WTC11 (cell line): ENCODE data around the gene FCN3. TPM values are rescaled to one million over a fixed set of nuclear protein-coding genes. Genes with fewer than 3 reads are reported as not detected.

Source experiments
- ATAC-seq: fragments of 200-7000 bp; cut with Tn5 transposase; 2 replicates; pipeline ENCODE4 v1.10.0; 2021; ENCODE audit warnings: mild to moderate bottlenecking, moderate library complexity
- CTCF ChIA-PET: fragments of 300-600 bp; sonication (Branson Sonifier 250); formaldehyde crosslinking; loops from one replicate; lab custom pipeline; 2021; ENCODE audit warnings: antibody characterized with exemption; lab: Charles Lee
- POLR2A ChIA-PET: fragments of 350-600 bp; sonication (Branson Sonifier 250); formaldehyde crosslinking; loops from one replicate; lab custom pipeline; 2021; ENCODE audit warnings: antibody characterized with exemption; lab: Charles Lee
- DNase-seq: peaks from one replicate; pipeline ENCODE4 v3.0.0; 2021; ENCODE audit warnings: low spot score
- H3K27ac Mint-ChIP-seq: 2 replicates; pipeline ENCODE4 v1.8.0; 2021; ENCODE audit warnings: mixed read lengths
- H3K27me3 Mint-ChIP-seq: 2 replicates; pipeline ENCODE4 v1.8.0; 2021; ENCODE audit warnings: low read depth, mild to moderate bottlenecking, moderate library complexity, mixed read lengths
- H3K36me3 Mint-ChIP-seq: 2 replicates; pipeline ENCODE4 v1.8.0; 2021; ENCODE audit warnings: mixed read lengths
- H3K4me1 Mint-ChIP-seq: 2 replicates; pipeline ENCODE4 v1.8.0; 2022; ENCODE audit warnings: mixed read lengths
- H3K4me3 Mint-ChIP-seq: 2 replicates; pipeline ENCODE4 v1.8.0; 2021; ENCODE audit warnings: mild to moderate bottlenecking, moderate library complexity, mixed read lengths
- H3K9me3 Mint-ChIP-seq: 2 replicates; pipeline ENCODE4 v1.8.0; 2021; ENCODE audit warnings: mixed read lengths
- CREB1 ChIP-seq: sonication (generic); formaldehyde crosslinking; IDR thresholded peaks from 2 replicates; pipeline ENCODE4 v1.8.0; 2023; ENCODE audit warnings: mild to moderate bottlenecking, missing genetic modification reagents
- ELF4 ChIP-seq: sonication (generic); formaldehyde crosslinking; IDR thresholded peaks from 2 replicates; pipeline ENCODE4 v1.8.1; 2022; ENCODE audit warnings: low read depth, mild to moderate bottlenecking, moderate library complexity, missing genetic modification reagents
- NFATC4 ChIP-seq: fragments of 250-450 bp; sonication (Bioruptor Pico); IDR thresholded peaks from 2 replicates; pipeline ENCODE4 v1.9.0; 2021; ENCODE audit warnings: mild to moderate bottlenecking
- NFE2L1 ChIP-seq: sonication (generic); formaldehyde crosslinking; IDR thresholded peaks from 2 replicates; pipeline ENCODE4 v1.8.1; 2023; ENCODE audit warnings: missing genetic modification reagents
- NR2C2 ChIP-seq: sonication (generic); formaldehyde crosslinking; IDR thresholded peaks from 2 replicates; pipeline ENCODE4 v1.8.0; 2022; ENCODE audit warnings: mild to moderate bottlenecking, missing genetic modification reagents
- ZBTB21 ChIP-seq: sonication (generic); formaldehyde crosslinking; IDR thresholded peaks from 2 replicates; pipeline ENCODE4 v1.8.1; 2023; ENCODE audit warnings: mild to moderate bottlenecking, missing genetic modification reagents, borderline replicate concordance
- ZNF396 ChIP-seq: fragments of 250-450 bp; sonication (Bioruptor Pico); IDR thresholded peaks from 2 replicates; pipeline ENCODE4 v1.8.0; 2021; ENCODE audit warnings: mild to moderate bottlenecking, moderate library complexity, borderline replicate concordance
- ZNF416 ChIP-seq: fragments of 250-450 bp; sonication (Bioruptor Pico); IDR thresholded peaks from 2 replicates; pipeline ENCODE4 v1.9.0; 2021; ENCODE audit warnings: mild to moderate bottlenecking, inconsistent platforms
- total RNA-seq: library from RNA; stranded (reverse); gene quantifications from 3 replicates; pipeline ENCODE4 v1.2.3, GENCODE V29; 2021
- TF ChIP-seq, protein P1 (sequence below): sonication (generic); formaldehyde crosslinking; IDR thresholded peaks from 2 replicates; pipeline ENCODE4 v1.8.1; 2022; ENCODE audit warnings: mild to moderate bottlenecking, moderate library complexity, missing genetic modification reagents
- TF ChIP-seq, protein P2 (sequence below): sonication (generic); formaldehyde crosslinking; IDR thresholded peaks from 2 replicates; pipeline ENCODE4 v1.8.1; 2023; ENCODE audit warnings: mild to moderate bottlenecking, moderate library complexity, missing genetic modification reagents
- TF ChIP-seq, protein P3 (sequence below): sonication (generic); formaldehyde crosslinking; IDR thresholded peaks from 2 replicates; pipeline ENCODE4 v1.8.0; 2023; ENCODE audit warnings: missing genetic modification reagents, mild to moderate bottlenecking, borderline replicate concordance
- TF ChIP-seq, protein P4 (sequence below): sonication (generic); formaldehyde crosslinking; IDR thresholded peaks from 2 replicates; pipeline ENCODE4 v1.8.0; 2023; ENCODE audit warnings: mild to moderate bottlenecking, missing genetic modification reagents
- TF ChIP-seq, protein P5 (sequence below): sonication (generic); formaldehyde crosslinking; IDR thresholded peaks from 2 replicates; pipeline ENCODE4 v1.8.1; 2023; ENCODE audit warnings: mild to moderate bottlenecking, missing genetic modification reagents, moderate library complexity
- TF ChIP-seq, protein P6 (sequence below): sonication (generic); formaldehyde crosslinking; IDR thresholded peaks from 2 replicates; pipeline ENCODE4 v1.8.0; 2022; ENCODE audit warnings: mild to moderate bottlenecking, missing genetic modification reagents
- TF ChIP-seq, protein P7 (sequence below): sonication (generic); formaldehyde crosslinking; IDR thresholded peaks from 2 replicates; pipeline ENCODE4 v1.8.0; 2022; ENCODE audit warnings: mild to moderate bottlenecking, missing genetic modification reagents
- TF ChIP-seq, protein P8 (sequence below): sonication (generic); formaldehyde crosslinking; conservative IDR thresholded peaks from 2 replicates; pipeline ENCODE4 v1.8.1; 2023; ENCODE audit warnings: mild to moderate bottlenecking, low read depth, missing genetic modification reagents, moderate library complexity
- TF ChIP-seq, protein P9 (sequence below): fragments of 200-600 bp; IDR thresholded peaks from 2 replicates; pipeline ENCODE4 v1.8.0; 2022; ENCODE audit warnings: antibody characterized with exemption

Gene FCN3
- total RNA-seq, 1 experiment from 2014 or later, result 0.98 TPM

DNA sequence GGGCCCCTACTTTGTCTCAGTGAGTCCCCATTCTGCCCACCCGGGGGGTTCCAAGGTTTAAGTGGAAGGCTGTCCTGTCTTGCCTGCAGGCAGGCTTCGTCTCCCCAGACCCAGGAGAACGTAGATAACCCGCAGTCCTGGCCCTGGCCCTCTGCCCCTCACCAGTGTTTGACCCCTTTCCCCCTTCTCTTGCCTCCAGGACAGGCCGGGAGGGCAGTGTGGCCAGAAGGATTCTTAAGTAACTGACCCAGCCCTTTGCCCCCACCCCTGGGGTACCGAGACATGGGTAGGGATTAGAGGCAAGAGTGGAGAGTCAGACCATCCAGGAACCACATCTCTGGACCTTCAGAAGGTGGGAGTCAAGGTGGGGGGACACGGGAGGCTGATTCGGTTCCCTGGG is 43.8 kb downstream of the FCN3 start:
- DNase-seq, result no peak
- TF ChIP-seq ZNF396 (CRISPR knock-in tag) (no peak), NR2C2 (no peak), NFATC4 (CRISPR knock-in tag) (no peak), NFE2L1 (CRISPR knock-in tag) (no peak)
- TF ChIP-seq, protein P1, sequence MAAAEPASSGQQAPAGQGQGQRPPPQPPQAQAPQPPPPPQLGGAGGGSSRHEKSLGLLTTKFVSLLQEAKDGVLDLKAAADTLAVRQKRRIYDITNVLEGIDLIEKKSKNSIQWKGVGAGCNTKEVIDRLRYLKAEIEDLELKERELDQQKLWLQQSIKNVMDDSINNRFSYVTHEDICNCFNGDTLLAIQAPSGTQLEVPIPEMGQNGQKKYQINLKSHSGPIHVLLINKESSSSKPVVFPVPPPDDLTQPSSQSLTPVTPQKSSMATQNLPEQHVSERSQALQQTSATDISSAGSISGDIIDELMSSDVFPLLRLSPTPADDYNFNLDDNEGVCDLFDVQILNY (CRISPR knock-in tag), result no peak
- no peak for ATAC-seq
- Mint-ChIP-seq H3K4me1 (no peaks in the 10 kb centered on the region), H3K36me3 (peaks cover 18% of the 10 kb centered on the region), H3K27ac (no peak overlapping the region), H3K27me3 (no peaks in the 10 kb centered on the region; the same call in 1 of the 2 replicates), H3K4me3 (no peak overlapping the region), H3K9me3 (no peaks in the 10 kb centered on the region)
- CTCF ChIA-PET, result interaction anchor here (0.6 to 5.4 kb wide), 5 partner anchors 8 to 36 kb away, joined by 3 to 70 read pairs (median 3); partner anchors contain the start of gene MAP3K6
- POLR2A ChIA-PET, result no interaction called here

DNA sequence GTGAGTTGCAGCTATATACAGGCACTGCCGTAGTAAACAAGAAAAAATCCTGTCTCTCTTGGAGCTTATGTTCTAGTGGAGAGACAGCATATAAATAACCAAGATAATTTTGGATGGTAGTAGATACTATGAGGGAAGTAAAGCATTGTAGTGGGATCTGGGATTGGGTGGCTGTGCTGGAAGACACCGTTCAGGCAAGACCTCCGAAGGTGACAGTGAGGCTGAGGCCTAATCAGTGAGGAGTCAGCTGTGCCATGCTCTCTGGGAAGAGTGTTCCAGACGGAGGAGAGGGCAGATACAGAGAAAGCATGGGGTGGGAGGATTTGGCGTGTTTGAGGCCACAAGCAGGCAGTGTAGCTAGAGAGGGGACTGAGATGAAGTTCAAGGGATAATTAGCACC is 46.7 kb downstream of the FCN3 start:
- H3K27ac Mint-ChIP-seq, result peak overlapping the region; percentile 15; the same call in 1 of the 2 replicates
- H3K4me3 Mint-ChIP-seq, result no peak overlapping the region
- CTCF ChIA-PET, result interaction anchor here (1.4 to 3.0 kb wide), 4 partner anchors 28 to 38 kb away, joined by 4 to 9 read pairs (median 6); partner anchors contain the start of gene MAP3K6
- TF ChIP-seq, protein P2, sequence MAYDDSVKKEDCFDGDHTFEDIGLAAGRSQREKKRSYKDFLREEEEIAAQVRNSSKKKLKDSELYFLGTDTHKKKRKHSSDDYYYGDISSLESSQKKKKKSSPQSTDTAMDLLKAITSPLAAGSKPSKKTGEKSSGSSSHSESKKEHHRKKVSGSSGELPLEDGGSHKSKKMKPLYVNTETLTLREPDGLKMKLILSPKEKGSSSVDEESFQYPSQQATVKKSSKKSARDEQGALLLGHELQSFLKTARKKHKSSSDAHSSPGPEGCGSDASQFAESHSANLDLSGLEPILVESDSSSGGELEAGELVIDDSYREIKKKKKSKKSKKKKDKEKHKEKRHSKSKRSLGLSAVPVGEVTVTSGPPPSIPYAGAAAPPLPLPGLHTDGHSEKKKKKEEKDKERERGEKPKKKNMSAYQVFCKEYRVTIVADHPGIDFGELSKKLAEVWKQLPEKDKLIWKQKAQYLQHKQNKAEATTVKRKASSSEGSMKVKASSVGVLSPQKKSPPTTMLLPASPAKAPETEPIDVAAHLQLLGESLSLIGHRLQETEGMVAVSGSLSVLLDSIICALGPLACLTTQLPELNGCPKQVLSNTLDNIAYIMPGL (CRISPR knock-in tag), result no peak
- TF ChIP-seq, protein P3, sequence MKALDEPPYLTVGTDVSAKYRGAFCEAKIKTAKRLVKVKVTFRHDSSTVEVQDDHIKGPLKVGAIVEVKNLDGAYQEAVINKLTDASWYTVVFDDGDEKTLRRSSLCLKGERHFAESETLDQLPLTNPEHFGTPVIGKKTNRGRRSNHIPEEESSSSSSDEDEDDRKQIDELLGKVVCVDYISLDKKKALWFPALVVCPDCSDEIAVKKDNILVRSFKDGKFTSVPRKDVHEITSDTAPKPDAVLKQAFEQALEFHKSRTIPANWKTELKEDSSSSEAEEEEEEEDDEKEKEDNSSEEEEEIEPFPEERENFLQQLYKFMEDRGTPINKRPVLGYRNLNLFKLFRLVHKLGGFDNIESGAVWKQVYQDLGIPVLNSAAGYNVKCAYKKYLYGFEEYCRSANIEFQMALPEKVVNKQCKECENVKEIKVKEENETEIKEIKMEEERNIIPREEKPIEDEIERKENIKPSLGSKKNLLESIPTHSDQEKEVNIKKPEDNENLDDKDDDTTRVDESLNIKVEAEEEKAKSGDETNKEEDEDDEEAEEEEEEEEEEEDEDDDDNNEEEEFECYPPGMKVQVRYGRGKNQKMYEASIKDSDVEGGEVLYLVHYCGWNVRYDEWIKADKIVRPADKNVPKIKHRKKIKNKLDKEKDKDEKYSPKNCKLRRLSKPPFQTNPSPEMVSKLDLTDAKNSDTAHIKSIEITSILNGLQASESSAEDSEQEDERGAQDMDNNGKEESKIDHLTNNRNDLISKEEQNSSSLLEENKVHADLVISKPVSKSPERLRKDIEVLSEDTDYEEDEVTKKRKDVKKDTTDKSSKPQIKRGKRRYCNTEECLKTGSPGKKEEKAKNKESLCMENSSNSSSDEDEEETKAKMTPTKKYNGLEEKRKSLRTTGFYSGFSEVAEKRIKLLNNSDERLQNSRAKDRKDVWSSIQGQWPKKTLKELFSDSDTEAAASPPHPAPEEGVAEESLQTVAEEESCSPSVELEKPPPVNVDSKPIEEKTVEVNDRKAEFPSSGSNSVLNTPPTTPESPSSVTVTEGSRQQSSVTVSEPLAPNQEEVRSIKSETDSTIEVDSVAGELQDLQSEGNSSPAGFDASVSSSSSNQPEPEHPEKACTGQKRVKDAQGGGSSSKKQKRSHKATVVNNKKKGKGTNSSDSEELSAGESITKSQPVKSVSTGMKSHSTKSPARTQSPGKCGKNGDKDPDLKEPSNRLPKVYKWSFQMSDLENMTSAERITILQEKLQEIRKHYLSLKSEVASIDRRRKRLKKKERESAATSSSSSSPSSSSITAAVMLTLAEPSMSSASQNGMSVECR (CRISPR knock-in tag), result no peak
- TF ChIP-seq, protein P4, sequence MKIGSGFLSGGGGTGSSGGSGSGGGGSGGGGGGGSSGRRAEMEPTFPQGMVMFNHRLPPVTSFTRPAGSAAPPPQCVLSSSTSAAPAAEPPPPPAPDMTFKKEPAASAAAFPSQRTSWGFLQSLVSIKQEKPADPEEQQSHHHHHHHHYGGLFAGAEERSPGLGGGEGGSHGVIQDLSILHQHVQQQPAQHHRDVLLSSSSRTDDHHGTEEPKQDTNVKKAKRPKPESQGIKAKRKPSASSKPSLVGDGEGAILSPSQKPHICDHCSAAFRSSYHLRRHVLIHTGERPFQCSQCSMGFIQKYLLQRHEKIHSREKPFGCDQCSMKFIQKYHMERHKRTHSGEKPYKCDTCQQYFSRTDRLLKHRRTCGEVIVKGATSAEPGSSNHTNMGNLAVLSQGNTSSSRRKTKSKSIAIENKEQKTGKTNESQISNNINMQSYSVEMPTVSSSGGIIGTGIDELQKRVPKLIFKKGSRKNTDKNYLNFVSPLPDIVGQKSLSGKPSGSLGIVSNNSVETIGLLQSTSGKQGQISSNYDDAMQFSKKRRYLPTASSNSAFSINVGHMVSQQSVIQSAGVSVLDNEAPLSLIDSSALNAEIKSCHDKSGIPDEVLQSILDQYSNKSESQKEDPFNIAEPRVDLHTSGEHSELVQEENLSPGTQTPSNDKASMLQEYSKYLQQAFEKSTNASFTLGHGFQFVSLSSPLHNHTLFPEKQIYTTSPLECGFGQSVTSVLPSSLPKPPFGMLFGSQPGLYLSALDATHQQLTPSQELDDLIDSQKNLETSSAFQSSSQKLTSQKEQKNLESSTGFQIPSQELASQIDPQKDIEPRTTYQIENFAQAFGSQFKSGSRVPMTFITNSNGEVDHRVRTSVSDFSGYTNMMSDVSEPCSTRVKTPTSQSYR, result no peak
- TF ChIP-seq, protein P5, sequence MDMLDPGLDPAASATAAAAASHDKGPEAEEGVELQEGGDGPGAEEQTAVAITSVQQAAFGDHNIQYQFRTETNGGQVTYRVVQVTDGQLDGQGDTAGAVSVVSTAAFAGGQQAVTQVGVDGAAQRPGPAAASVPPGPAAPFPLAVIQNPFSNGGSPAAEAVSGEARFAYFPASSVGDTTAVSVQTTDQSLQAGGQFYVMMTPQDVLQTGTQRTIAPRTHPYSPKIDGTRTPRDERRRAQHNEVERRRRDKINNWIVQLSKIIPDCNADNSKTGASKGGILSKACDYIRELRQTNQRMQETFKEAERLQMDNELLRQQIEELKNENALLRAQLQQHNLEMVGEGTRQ (CRISPR knock-in tag), result no peak
- TF ChIP-seq CREB1 (CRISPR knock-in tag), result no peak
- no peak for TF ChIP-seq ZBTB21 (CRISPR knock-in tag)
- TF ChIP-seq, protein P6, sequence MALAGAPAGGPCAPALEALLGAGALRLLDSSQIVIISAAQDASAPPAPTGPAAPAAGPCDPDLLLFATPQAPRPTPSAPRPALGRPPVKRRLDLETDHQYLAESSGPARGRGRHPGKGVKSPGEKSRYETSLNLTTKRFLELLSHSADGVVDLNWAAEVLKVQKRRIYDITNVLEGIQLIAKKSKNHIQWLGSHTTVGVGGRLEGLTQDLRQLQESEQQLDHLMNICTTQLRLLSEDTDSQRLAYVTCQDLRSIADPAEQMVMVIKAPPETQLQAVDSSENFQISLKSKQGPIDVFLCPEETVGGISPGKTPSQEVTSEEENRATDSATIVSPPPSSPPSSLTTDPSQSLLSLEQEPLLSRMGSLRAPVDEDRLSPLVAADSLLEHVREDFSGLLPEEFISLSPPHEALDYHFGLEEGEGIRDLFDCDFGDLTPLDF, result no peak
- no peak for TF ChIP-seq ELF4 (CRISPR knock-in tag)
- TF ChIP-seq, protein P7, sequence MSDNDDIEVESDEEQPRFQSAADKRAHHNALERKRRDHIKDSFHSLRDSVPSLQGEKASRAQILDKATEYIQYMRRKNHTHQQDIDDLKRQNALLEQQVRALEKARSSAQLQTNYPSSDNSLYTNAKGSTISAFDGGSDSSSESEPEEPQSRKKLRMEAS, result no peak
- TF ChIP-seq ZNF416 (CRISPR knock-in tag), result no peak
- TF ChIP-seq, protein P8, sequence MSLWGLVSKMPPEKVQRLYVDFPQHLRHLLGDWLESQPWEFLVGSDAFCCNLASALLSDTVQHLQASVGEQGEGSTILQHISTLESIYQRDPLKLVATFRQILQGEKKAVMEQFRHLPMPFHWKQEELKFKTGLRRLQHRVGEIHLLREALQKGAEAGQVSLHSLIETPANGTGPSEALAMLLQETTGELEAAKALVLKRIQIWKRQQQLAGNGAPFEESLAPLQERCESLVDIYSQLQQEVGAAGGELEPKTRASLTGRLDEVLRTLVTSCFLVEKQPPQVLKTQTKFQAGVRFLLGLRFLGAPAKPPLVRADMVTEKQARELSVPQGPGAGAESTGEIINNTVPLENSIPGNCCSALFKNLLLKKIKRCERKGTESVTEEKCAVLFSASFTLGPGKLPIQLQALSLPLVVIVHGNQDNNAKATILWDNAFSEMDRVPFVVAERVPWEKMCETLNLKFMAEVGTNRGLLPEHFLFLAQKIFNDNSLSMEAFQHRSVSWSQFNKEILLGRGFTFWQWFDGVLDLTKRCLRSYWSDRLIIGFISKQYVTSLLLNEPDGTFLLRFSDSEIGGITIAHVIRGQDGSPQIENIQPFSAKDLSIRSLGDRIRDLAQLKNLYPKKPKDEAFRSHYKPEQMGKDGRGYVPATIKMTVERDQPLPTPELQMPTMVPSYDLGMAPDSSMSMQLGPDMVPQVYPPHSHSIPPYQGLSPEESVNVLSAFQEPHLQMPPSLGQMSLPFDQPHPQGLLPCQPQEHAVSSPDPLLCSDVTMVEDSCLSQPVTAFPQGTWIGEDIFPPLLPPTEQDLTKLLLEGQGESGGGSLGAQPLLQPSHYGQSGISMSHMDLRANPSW (CRISPR knock-in tag), result no peak
- TF ChIP-seq, protein P9, sequence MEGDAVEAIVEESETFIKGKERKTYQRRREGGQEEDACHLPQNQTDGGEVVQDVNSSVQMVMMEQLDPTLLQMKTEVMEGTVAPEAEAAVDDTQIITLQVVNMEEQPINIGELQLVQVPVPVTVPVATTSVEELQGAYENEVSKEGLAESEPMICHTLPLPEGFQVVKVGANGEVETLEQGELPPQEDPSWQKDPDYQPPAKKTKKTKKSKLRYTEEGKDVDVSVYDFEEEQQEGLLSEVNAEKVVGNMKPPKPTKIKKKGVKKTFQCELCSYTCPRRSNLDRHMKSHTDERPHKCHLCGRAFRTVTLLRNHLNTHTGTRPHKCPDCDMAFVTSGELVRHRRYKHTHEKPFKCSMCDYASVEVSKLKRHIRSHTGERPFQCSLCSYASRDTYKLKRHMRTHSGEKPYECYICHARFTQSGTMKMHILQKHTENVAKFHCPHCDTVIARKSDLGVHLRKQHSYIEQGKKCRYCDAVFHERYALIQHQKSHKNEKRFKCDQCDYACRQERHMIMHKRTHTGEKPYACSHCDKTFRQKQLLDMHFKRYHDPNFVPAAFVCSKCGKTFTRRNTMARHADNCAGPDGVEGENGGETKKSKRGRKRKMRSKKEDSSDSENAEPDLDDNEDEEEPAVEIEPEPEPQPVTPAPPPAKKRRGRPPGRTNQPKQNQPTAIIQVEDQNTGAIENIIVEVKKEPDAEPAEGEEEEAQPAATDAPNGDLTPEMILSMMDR, result no peak

More for the DNA sequence above, 46.7 kb downstream of the FCN3 start:
- no peaks in the 10 kb centered on the region for H3K27me3 Mint-ChIP-seq
- POLR2A ChIA-PET, result no interaction called here
- no peaks in the 10 kb centered on the region for H3K9me3 Mint-ChIP-seq
- no peak for DNase-seq
- H3K36me3 Mint-ChIP-seq, result peaks cover 17% of the 10 kb centered on the region
- no peak for ATAC-seq
- H3K4me1 Mint-ChIP-seq, result peaks cover 8% of the 10 kb centered on the region; the same call in 1 of the 2 replicates
